A549 treated with AZD9567 at 1 μM for 4 hours (cell line): ENCODE measurements around the gene VCX3A. TPM values are rescaled to one million over a fixed set of nuclear protein-coding genes. Genes with fewer than 3 reads are reported as not detected.

Experiments
- total RNA-seq: library from RNA; stranded (reverse); fragments of 200-300 nt; extraction: Qiagen RNA extraction; gene quantifications from 5 replicates; pipeline ENCODE4 v1.2.3, GENCODE V29; 2022; ENCODE audit not compliant: insufficient read depth

VCX3A gene
- not detected in 5 replicates for total RNA-seq

DNA sequence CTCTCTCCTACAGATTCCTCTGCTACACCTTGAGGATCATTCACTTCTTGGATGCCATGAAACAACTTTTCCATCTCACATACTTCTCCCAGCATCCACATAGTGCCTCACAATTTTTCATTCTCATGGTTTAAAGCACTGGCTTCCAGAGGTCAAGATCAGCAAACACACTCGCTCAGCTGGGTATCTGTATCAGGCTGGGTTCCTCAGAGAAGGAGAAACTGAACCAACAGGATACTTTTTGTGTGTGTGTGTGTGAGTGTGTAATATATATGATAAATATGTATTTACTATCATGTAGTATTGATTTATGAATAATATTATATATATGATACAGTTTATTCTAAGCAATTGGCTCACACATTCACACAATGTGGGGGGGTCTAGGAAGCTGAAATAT is at the start of gene VCX3A:
Gene VCX3A (minus strand): TSS at position 101 of the 400 bp plus-strand sequence. CDS start 621 bp downstream, outside the sequence.

